CD14-positive monocyte (primary cell): ENCODE results near the gene ZNF641. TPM values are rescaled to one million over a fixed set of nuclear protein-coding genes. Genes with fewer than 3 reads are reported as not detected.

ENCODE experiments used
- DNase-seq, 3 donors: peaks; one replicate each; pipeline ENCODE4 v3.0.0-alpha.2; 2011 to 2022
- H2AFZ ChIP-seq: 2 replicates; pipeline ENCODE4 v1.6.0; 2012; ENCODE audit warnings: mild to moderate bottlenecking, low read depth, low read length, inconsistent platforms; ENCODE audit not compliant: insufficient read depth, poor library complexity, severe bottlenecking
- H3K27ac ChIP-seq, 2 donors: 1 replicate in 1 of 2; 2 replicates in 1 of 2; pipeline ENCODE4 v1.5.1; 2012 to 2013; ENCODE audit warnings: low read length in 2 of 2, control low read depth in 1 of 2, inconsistent platforms in 1 of 2, low read depth in 1 of 2, mild to moderate bottlenecking in 1 of 2
- H3K27me3 ChIP-seq, 2 donors: one replicate each; pipeline versions ENCODE4 v1.6.0 to v1.6.1; 2011 to 2013; ENCODE audit warnings: low read length in 2 of 2; ENCODE audit not compliant: control insufficient read depth in 2 of 2, insufficient read depth in 2 of 2
- H3K36me3 ChIP-seq, 2 donors: replicated peaks in 1 of 2; 1 replicate in 1 of 2; 2 replicates in 1 of 2; pipeline versions ENCODE4 v1.5.1 to v1.6.1; 2012 to 2013; ENCODE audit warnings: low read length in 2 of 2, control low read depth in 1 of 2, inconsistent platforms in 1 of 2, mild to moderate bottlenecking in 1 of 2; ENCODE audit not compliant: insufficient read depth in 2 of 2, control insufficient read depth in 1 of 2
- H3K4me1 ChIP-seq, 2 donors: 1 replicate in 1 of 2; 2 replicates in 1 of 2; pipeline versions ENCODE4 v1.5.1 to v1.6.1; 2012 to 2013; ENCODE audit warnings: low read length in 2 of 2, control low read depth in 1 of 2, inconsistent platforms in 1 of 2, mild to moderate bottlenecking in 1 of 2, moderate library complexity in 1 of 2; ENCODE audit not compliant: insufficient read depth in 2 of 2, control insufficient read depth in 1 of 2
- H3K4me2 ChIP-seq: replicated peaks from 2 replicates; pipeline ENCODE3; 2012; ENCODE audit warnings: low read length, moderate library complexity, mild to moderate bottlenecking; ENCODE audit not compliant: poor library complexity, severe bottlenecking; ENCODE audit errors: extremely low read depth
- H3K4me3 ChIP-seq, 3 experiments: fragments of 200-600 bp in 1 of 3; sonication (generic) in 1 of 3; replicated peaks in 1 of 3; 1 replicate in 2 of 3; 2 replicates in 1 of 3; pipeline ENCODE4 v1.5.1; 2011 to 2013; ENCODE audit warnings: low read length in 3 of 3, mild to moderate bottlenecking in 3 of 3, control low read depth in 2 of 3, low read depth in 2 of 3, inconsistent platforms in 1 of 3, moderate library complexity in 1 of 3
- H3K79me2 ChIP-seq: 2 replicates; pipeline ENCODE4 v1.6.0; 2012; ENCODE audit warnings: mild to moderate bottlenecking, control low read depth, inconsistent platforms, low read length, moderate library complexity; ENCODE audit not compliant: insufficient read depth
- H3K9ac ChIP-seq: 2 replicates; pipeline ENCODE4 v1.6.0; 2017; ENCODE audit warnings: low read length, mild to moderate bottlenecking; ENCODE audit not compliant: insufficient read depth, poor library complexity, severe bottlenecking
- H3K9me3 ChIP-seq, 2 donors: replicated peaks in 1 of 2; 1 replicate in 1 of 2; 2 replicates in 1 of 2; pipeline versions ENCODE4 v1.5.1 to v1.6.1; 2012 to 2013; ENCODE audit warnings: low read length in 2 of 2, control low read depth in 1 of 2; ENCODE audit not compliant: control insufficient read depth in 1 of 2, insufficient read depth in 1 of 2
- H4K20me1 ChIP-seq: 2 replicates; pipeline ENCODE4 v1.6.0; 2012; ENCODE audit warnings: mild to moderate bottlenecking, low read length, control low read depth, moderate library complexity; ENCODE audit not compliant: insufficient read depth
- H3K27ac Mint-ChIP-seq, 7 donors: one replicate each; pipeline ENCODE4 v1.8.0; 2020; ENCODE audit warnings: mild to moderate bottlenecking in 7 of 7, mixed read lengths in 7 of 7, moderate library complexity in 6 of 7, inconsistent platforms in 2 of 7
- H3K27me3 Mint-ChIP-seq, 3 donors: one replicate each; pipeline ENCODE4 v1.8.0; 2021 to 2022; ENCODE audit warnings: low read depth in 3 of 3, mild to moderate bottlenecking in 3 of 3, mixed read lengths in 3 of 3, moderate library complexity in 3 of 3, inconsistent platforms in 1 of 3
- H3K36me3 Mint-ChIP-seq, 2 donors: one replicate each; pipeline ENCODE4 v1.8.0; 2020; ENCODE audit warnings: mixed read lengths in 2 of 2, inconsistent platforms in 1 of 2, mild to moderate bottlenecking in 1 of 2
- H3K4me1 Mint-ChIP-seq: one replicate; pipeline ENCODE4 v1.8.0; 2020; ENCODE audit warnings: mild to moderate bottlenecking, mixed read lengths
- H3K4me3 Mint-ChIP-seq, 2 donors: one replicate each; pipeline ENCODE4 v1.8.0; 2020; ENCODE audit warnings: mild to moderate bottlenecking in 2 of 2, mixed read lengths in 2 of 2, moderate library complexity in 1 of 2
- H3K9me3 Mint-ChIP-seq, 7 donors: one replicate each; pipeline ENCODE4 v1.8.0; 2020 to 2022; ENCODE audit warnings: mixed read lengths in 7 of 7, mild to moderate bottlenecking in 6 of 7, moderate library complexity in 6 of 7, inconsistent platforms in 2 of 7
- WGBS: methylation state at CpG from one replicate; pipeline ENCODE4 v1.1.5; 2013; ENCODE audit warnings: missing lambda C conversion rate; ENCODE audit not compliant: insufficient coverage; 5-methylcytosine and 5-hydroxymethylcytosine counted together
- intact Hi-C, 2 donors: fragments of 100-400 bp; cut with micrococcal nuclease; formaldehyde crosslinking; loops; one replicate each; pipeline versions ENCODE4 v1.15.0 to v1.15.1; 2023
- polyA plus RNA-seq, 3 donors: library from polyadenylated mRNA; depleted of rRNA in 1 of 3; unstranded in 2 of 3; stranded (reverse) in 1 of 3; fragments of 300-500 nt in 2 of 3; fragments of >200 nt in 1 of 3; fragmentation: Illumina TruSeq in 2 of 3; gene quantifications; 1 replicate in 2 of 3; 2 replicates in 1 of 3; pipeline ENCODE4 v1.2.3, GENCODE V29; 2012 to 2021
- TF ChIP-seq, protein P1 (sequence below): fragments of 200-600 bp; IDR thresholded peaks from one replicate; pipeline ENCODE4 v1.8.0; 2022; ENCODE audit warnings: antibody characterized with exemption, mild to moderate bottlenecking

Gene ZNF641
- polyA plus RNA-seq, 3 donors, result 12.1 to 21.7 (median 12.6) TPM

DNA sequence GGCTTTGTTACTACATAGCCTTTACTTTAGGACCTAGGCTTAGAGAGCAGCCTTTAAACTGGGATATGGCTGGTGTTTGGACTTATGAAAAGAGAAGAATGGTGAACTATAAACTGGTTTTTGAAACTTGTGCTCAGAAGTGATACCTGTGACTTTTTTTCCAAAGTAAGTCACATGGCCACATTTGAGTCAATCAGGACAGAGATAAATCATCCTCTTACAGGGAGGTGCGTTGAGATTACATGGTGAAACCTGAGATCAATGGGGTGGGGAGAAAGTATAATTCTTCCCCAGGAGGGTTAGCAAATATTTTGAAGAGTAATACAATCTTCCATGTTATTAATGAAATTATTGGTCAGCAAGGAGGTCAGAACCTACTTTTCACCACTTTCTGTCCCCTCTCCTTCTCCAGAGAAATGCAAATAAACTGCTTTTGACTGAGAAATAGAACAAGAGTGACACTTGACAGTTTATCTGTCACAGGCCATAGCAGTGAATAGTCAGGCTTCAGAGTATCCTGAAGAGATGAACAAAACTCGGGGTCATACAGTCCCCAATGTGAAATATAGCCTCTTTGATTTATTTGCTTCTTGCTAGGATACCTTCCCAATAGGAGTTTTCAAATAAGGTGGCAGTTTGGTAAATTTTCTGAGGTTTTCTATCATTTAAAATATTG is 11.1 kb upstream of the ZNF641 start:
- Histone ChIP-seq H3K9ac (no peak overlapping the region), H3K27me3 (no peaks in the 10 kb centered on the region), H3K79me2 (no peaks in the 10 kb centered on the region), H2AFZ (no peak overlapping the region), H3K4me2 (no peak overlapping the region), H3K27ac (no peak overlapping the region), H3K9me3 (no peaks in the 10 kb centered on the region), H3K36me3 (no peaks in the 10 kb centered on the region), H3K4me3 (no peak overlapping the region), H3K4me1 (no peaks in the 10 kb centered on the region), H4K20me1 (no peaks in the 10 kb centered on the region)
- DNase-seq, result no peak
- Mint-ChIP-seq H3K36me3 (peaks cover 0 to 4% of the 10 kb centered on the region in 2 donors), H3K27me3 (peaks cover 0 to 5% (median 1%) of the 10 kb centered on the region in 3 donors), H3K9me3 (peaks cover 0 to 2% (median 0%) of the 10 kb centered on the region in 7 donors), H3K4me3 (no peak overlapping the region), H3K4me1 (no peaks in the 10 kb centered on the region), H3K27ac (no peak overlapping the region)
- no CpG with 5 or more reads among the region's 2 CpGs for whole genome bisulfite sequencing
- intact Hi-C loops, result no loop called here
- TF ChIP-seq, protein P1, sequence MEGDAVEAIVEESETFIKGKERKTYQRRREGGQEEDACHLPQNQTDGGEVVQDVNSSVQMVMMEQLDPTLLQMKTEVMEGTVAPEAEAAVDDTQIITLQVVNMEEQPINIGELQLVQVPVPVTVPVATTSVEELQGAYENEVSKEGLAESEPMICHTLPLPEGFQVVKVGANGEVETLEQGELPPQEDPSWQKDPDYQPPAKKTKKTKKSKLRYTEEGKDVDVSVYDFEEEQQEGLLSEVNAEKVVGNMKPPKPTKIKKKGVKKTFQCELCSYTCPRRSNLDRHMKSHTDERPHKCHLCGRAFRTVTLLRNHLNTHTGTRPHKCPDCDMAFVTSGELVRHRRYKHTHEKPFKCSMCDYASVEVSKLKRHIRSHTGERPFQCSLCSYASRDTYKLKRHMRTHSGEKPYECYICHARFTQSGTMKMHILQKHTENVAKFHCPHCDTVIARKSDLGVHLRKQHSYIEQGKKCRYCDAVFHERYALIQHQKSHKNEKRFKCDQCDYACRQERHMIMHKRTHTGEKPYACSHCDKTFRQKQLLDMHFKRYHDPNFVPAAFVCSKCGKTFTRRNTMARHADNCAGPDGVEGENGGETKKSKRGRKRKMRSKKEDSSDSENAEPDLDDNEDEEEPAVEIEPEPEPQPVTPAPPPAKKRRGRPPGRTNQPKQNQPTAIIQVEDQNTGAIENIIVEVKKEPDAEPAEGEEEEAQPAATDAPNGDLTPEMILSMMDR, result no peak

DNA sequence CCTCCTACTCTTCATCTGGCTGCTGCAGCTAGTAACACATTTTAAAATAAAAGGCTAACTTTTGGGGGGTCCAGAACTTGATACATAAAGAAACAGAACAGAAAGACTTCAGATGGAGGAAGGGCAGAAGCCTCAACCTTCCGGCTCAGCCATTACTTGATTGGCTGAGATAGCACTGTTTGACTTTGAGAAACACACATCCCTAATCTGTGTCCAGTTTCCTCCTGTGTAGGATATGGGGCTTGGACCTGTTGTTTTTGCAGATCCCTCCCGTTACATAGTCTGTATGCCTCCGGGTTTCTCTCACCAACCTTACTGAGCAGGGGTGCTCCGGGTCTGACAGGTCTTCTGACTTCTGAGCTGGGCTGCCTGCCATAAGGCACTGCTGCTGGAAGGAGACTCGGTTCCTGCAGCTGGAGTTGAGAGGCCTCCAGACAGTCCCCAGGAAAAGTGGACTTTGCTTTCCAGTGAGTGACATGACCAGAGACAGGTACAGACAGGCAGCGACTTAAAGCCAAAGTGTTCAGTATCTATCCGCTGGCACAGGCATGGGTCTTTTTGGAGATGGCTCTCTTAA is 8.3 kb upstream of the ZNF641 start:
- H3K27me3 Mint-ChIP-seq, result peaks cover 0 to 1% (median 0%) of the 10 kb centered on the region in 3 donors
- peaks cover 0 to 4% of the 10 kb centered on the region in 2 donors for H3K36me3 Mint-ChIP-seq
- Histone ChIP-seq H4K20me1 (no peaks in the 10 kb centered on the region), H3K79me2 (no peaks in the 10 kb centered on the region), H3K27me3 (no peaks in the 10 kb centered on the region), H3K27ac (no peak overlapping the region), H3K9ac (no peak overlapping the region), H2AFZ (no peak overlapping the region), H3K4me1 (no peaks in the 10 kb centered on the region), H3K36me3 (no peaks in the 10 kb centered on the region), H3K4me2 (no peak overlapping the region), H3K4me3 (no peak overlapping the region), H3K9me3 (no peaks in the 10 kb centered on the region)
- intact Hi-C loops, result no loop called here
- no peaks in the 10 kb centered on the region for H3K9me3 Mint-ChIP-seq
- 100% methylated on average over 4 of the region's 7 CpGs for WGBS
- H3K4me1 Mint-ChIP-seq, result no peaks in the 10 kb centered on the region
- no peak for DNase-seq
- TF ChIP-seq, protein P1, result no peak
- no peak overlapping the region for H3K4me3 Mint-ChIP-seq
- peak overlapping the region in 1 of 7 donors; percentile 2 for H3K27ac Mint-ChIP-seq
